GM18907 (cell line): ENCODE measurements around the gene SLMAP.
"Not testable (repeated sequence)": the region's sequence is repeated elsewhere in the genome, so short reads cannot be mapped to it uniquely, and the experiment has no call there.

Source experiments
- ATAC-seq: cut with Tn5 transposase; IDR thresholded peaks from one replicate; pipeline ENCODE4 v1.9.1; 2021; ENCODE audit warnings: mild to moderate bottlenecking, moderate library complexity; ENCODE audit not compliant: unreplicated experiment

Gene SLMAP

GRCh38 chr3:57792198-57792597, 36.1 kb downstream of the SLMAP start:
- no peak for ATAC-seq

GRCh38 chr3:57793737-57794187, 37.7 kb downstream of the SLMAP start:
- no peak for ATAC-seq

GRCh38 chr3:57794501-57794900, 38.4 kb downstream of the SLMAP start:
- ATAC-seq, result no peak

- ATAC-seq, result no peak
Measured at GRCh38 chr3:57794951-57795350, 38.8 kb downstream of the SLMAP start.

GRCh38 chr3:57796261-57796660, 40.2 kb downstream of the SLMAP start:
- ATAC-seq, result no peak

- no peak for ATAC-seq
Measured at GRCh38 chr3:57797701-57798487, 41.8 kb downstream of the SLMAP start.

DNA sequence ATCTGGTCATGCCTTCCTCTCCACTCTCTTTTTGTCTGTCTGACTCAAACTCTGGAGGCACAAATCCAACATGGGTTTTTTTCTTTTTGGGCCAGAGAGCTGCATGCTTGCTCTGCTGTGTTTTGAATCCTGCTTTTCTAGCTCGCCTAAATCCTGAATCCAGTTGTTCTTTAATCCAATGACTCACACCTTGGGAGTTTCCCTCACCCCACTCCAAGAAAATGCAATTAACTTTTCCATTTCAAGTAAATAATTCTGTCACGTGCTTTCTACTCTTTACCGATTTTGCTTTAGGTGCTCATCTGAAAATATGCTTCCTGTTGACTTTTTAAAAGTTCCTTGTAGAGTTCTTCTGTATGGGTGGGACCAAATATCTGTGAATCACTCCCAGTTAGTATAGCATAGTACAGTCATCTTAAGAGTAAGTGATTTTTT, 47.6 kb downstream of the SLMAP start:
- ATAC-seq, result no peak

- no peak for ATAC-seq
Measured at GRCh38 chr3:57805266-57805665, 49.2 kb downstream of the SLMAP start.

DNA sequence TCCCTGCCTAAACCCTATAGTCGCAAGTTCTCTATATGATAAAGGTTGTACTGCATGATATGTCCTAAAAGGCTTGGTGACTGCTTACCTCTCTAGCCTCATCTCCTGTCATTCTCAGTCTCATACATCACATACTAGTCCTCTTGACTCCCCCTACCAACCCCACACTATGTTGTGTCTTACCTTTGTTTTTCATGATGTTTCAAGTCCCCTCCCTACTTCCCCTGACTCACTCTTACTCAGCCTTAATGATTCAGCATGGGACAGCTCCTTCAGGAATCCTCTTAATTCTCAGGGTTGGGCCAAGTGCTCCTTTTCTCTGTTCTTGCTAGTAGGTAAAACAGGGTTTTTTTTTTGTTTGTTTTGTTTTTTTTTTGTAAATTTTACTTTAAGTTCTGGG, 49.6 kb downstream of the SLMAP start:
- no peak for ATAC-seq

DNA sequence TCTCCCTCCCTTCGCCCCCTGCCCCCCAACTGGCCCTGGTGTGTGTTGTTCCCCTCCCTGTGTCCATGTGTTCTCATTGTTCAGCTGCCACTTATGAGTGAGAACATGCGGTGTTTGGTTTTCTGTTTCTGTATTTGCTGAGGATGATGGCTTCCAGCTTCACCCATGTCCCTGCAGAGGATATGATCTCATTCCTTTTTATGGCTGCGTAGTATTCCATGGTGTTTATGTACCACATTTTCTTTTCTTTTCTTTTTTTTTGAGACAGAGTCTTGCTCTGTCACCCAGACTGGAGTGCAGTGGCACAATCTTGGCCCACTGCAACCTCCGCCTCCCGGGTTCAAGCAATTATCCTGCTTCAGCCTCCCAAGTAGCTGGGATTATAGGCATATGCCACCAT, 50.1 kb downstream of the SLMAP start:
- ATAC-seq, result not testable (repeated sequence)

DNA sequence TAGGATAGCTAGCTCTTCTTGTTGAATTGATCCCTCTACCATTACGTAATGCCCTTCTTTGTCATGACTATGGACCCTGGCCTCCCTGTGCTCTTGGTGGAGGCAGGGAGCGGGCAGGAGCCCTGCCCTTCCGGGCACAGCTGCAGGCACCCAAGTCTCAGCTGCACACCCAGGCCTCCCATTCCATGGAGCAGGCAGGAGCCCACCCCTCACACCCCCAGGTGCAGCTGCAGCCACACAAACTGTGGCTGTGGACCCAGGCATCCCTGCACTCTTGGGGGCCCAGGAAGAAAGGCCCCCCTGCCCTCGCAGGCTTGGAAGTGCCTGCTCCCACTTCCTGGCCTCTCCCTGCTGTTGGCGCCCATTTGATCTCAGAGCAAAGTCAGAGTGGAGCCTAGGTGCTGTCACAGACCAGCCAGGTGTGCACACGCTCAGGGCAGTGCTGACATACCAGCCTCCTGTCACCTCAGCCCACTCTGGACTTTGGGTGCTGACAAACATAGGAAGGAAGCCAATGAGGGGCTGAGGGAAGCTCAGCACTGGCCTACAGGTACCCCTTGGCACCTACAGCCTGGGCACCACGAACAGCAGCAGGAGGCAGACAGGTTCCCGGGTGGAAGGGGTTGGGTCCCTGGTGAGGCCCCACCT, 53.0 kb downstream of the SLMAP start:
- ATAC-seq, result no peak

DNA sequence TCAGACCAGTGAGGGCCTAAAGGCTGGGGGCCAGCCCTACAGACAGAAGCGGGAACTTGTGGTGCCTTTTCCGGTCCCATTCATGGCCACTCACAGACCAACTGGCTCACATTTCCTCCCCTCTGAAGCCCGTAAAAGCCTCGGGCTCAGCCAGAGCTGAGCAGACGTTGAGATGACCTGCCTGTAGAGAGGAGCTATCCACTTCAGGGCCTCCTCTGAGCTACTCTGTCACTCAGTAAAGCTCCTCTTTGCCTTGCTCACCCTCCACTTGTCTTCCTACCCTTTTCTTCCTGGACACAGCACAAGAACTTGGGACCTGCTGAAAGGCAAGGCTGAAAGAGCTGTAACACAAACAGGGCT, 53.5 kb downstream of the SLMAP start:
- ATAC-seq, result no peak

- ATAC-seq, result no peak
Measured at GRCh38 chr3:57810048-57810447, 53.9 kb downstream of the SLMAP start.

- no peak for ATAC-seq
Measured at GRCh38 chr3:57810471-57811137, 54.5 kb downstream of the SLMAP start.

- no peak for ATAC-seq
Measured at GRCh38 chr3:57815036-57815435, 58.9 kb downstream of the SLMAP start.

DNA sequence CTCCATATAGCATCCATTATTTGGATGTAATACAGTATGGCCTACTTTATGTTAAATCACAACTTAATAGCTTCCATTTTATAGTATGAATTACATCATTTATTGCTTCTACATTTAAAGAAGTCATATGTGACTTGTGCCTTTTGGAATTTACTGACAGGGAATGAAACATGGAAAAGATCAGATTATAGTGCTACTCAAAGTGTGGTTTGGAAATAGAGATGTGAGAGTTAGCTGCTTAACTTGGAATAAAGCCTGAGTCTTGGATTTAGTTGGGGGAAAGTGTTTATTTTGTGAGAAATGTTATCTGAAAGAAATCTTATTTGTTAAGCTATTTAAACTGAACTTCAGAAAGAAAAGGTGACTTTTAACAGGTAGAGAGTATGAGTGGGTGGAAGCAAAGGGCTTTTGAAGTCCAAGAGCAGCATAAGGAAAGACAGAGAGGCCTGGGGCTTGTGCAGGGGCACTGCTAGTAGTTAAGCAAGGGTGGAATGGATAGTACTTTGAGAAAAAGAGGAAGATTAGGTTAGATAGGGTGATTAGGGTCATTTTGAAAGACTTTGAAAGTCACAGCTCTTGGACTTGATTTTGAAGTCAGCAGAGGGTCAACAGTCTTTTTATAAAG, 60.5 kb downstream of the SLMAP start:
- ATAC-seq, result no peak

DNA sequence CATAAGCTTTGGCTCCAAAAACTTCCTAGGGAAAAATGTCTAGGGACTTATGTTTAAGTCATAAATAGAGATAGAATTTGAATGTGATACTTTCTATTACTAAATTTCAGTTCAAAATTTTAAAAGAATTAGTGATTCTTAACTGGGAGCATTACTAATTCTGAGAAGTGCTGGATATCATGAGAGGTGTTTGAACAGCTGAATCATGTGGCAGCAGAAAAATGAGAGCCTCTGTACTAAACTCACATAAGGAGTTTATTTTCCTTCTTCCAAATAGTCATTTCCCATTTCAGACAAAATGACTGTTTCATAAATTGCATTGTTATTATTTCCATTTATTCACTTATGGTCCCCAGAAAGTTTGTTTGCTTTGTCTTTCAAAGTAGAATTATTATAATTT, 62.7 kb downstream of the SLMAP start:
- no peak for ATAC-seq

GRCh38 chr3:57820479-57820878, 64.4 kb downstream of the SLMAP start:
- ATAC-seq, result no peak

GRCh38 chr3:57821765-57822164, 65.7 kb downstream of the SLMAP start:
- ATAC-seq, result no peak

DNA sequence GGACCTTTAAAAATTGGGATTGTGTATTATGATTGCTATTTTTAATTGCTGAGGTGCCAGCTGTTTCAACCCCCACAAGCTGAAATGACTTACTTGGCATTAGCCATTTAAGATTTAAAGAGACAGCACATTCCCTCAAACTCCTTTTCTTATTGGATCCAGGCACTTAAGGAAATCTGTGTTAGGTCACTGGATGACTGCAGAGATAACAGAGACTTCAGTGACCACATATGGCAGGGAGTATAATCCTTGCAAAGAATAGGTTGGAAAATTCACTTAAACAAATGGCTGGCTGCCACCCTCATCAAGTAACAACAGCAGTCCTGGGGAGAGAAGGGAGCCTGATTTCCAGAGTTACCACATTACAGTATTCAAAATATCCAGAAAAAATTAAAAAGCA, 66.6 kb downstream of the SLMAP start:
- ATAC-seq, result no peak

DNA sequence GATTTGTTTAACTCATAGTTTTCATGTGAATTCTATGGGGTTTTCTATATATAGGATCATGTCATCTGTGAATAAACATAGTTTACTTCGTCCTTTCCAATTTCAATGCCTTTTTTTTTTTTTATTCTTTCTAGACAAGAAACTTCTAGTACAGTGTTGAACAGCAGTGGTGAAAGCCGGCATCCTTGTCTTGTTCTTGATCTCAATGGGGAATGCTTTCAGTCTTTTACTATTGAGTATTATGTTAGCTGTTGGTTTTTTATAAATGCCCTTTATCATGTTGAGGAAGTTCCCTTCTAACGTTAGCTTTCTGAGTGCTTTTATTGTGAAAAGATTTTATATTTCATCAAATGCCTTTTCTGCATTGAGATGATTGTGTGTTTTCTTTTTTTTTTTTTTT, 69.0 kb downstream of the SLMAP start:
- no peak for ATAC-seq
